ENCODE measurements around the gene SGCA.

- no peak for TF ChIP-seq CTCF (IDR thresholded peaks at IDR 0.05)
- TF ChIP-seq POLR2A (IDR thresholded peaks at IDR 0.05) = no peak
Measured at GRCh38 chr17:50194140-50194933, 28.5 kb downstream of the SGCA start.

Measured in esophagus squamous epithelium (tissue), 4 donors.